Common myeloid progenitor, CD34-positive (primary cell): ENCODE results near the gene TMPRSS15. TPM values are rescaled to one million over a fixed set of nuclear protein-coding genes. Genes with fewer than 3 reads are reported as not detected.

Experiments
- CTCF ChIA-PET: fragments of 350-600 bp; sonication (Branson Sonifier 250); formaldehyde crosslinking; loops from one replicate; lab custom pipeline; 2021; ENCODE audit warnings: antibody characterized with exemption; lab: Charles Lee
- POLR2A ChIA-PET: fragments of 350-600 bp; sonication (Branson Sonifier 250); formaldehyde crosslinking; loops from one replicate; lab custom pipeline; 2021; ENCODE audit warnings: antibody characterized with exemption; lab: Charles Lee
- DNase-seq, 3 donors: peaks; one replicate each; pipeline versions ENCODE4 v3.0.0 to v3.0.0-alpha.2; 2013
- H3K27ac ChIP-seq, 2 experiments: 1 replicate in 1 of 2; 2 replicates in 1 of 2; pipeline ENCODE4 v1.7.0; 2013; ENCODE audit warnings: inconsistent platforms in 2 of 2, low read length in 2 of 2, mild to moderate bottlenecking in 2 of 2, low read depth in 1 of 2, moderate library complexity in 1 of 2; ENCODE audit not compliant: severe bottlenecking in 2 of 2, insufficient read depth in 1 of 2, poor library complexity in 1 of 2
- H3K27me3 ChIP-seq, 5 experiments: replicated peaks in 2 of 5; 1 replicate in 3 of 5; 2 replicates in 2 of 5; pipeline versions ENCODE4 v1.6.1 to v1.7.0; 2013; ENCODE audit warnings: low read length in 4 of 5, mild to moderate bottlenecking in 2 of 5, moderate library complexity in 2 of 5, inconsistent platforms in 1 of 5; ENCODE audit not compliant: insufficient read depth in 5 of 5, control insufficient read depth in 4 of 5
- H3K36me3 ChIP-seq, 4 experiments: 1 replicate in 2 of 4; 2 replicates in 2 of 4; pipeline versions ENCODE4 v1.6.1 to v1.7.0; 2013; ENCODE audit warnings: low read length in 3 of 4, control low read depth in 1 of 4, mild to moderate bottlenecking in 1 of 4; ENCODE audit not compliant: control insufficient read depth in 4 of 4, insufficient read depth in 4 of 4
- H3K4me1 ChIP-seq, 4 experiments: 1 replicate in 3 of 4; 2 replicates in 1 of 4; pipeline versions ENCODE4 v1.6.1 to v1.7.1; 2013; ENCODE audit warnings: low read length in 3 of 4, mild to moderate bottlenecking in 3 of 4, control low read depth in 1 of 4, inconsistent platforms in 1 of 4, moderate library complexity in 1 of 4; ENCODE audit not compliant: control insufficient read depth in 4 of 4, insufficient read depth in 4 of 4; ENCODE audit errors: control extremely low read depth in 1 of 4
- H3K4me3 ChIP-seq, 7 experiments: 1 replicate in 4 of 7; 2 replicates in 3 of 7; pipeline versions ENCODE4 v1.5.1 to v1.7.0; 2013; ENCODE audit warnings: mild to moderate bottlenecking in 7 of 7, low read length in 6 of 7, moderate library complexity in 6 of 7, inconsistent platforms in 2 of 7, low read depth in 2 of 7, control low read depth in 1 of 7; ENCODE audit not compliant: insufficient read depth in 4 of 7, control insufficient read depth in 1 of 7; ENCODE audit errors: extremely low read depth in 1 of 7
- H3K9me3 ChIP-seq, 5 experiments: 1 replicate in 4 of 5; 2 replicates in 1 of 5; pipeline versions ENCODE4 v1.6.1 to v1.7.1; 2013; ENCODE audit warnings: low read length in 4 of 5, mild to moderate bottlenecking in 2 of 5, inconsistent platforms in 1 of 5, low read depth in 1 of 5, moderate library complexity in 1 of 5; ENCODE audit not compliant: control insufficient read depth in 4 of 5, insufficient read depth in 2 of 5; ENCODE audit errors: control extremely low read depth in 1 of 5
- WGBS: methylation state at CpG from one replicate; pipeline ENCODE4 v1.1.5; 2013; ENCODE audit not compliant: insufficient coverage; 5-methylcytosine and 5-hydroxymethylcytosine counted together
- polyA plus RNA-seq: library from polyadenylated mRNA; unstranded; fragments of 120-200 nt; gene quantifications from one replicate; pipeline ENCODE4 v1.2.1, GENCODE V29; 2013

Gene TMPRSS15
- not detected for polyA plus RNA-seq

DNA sequence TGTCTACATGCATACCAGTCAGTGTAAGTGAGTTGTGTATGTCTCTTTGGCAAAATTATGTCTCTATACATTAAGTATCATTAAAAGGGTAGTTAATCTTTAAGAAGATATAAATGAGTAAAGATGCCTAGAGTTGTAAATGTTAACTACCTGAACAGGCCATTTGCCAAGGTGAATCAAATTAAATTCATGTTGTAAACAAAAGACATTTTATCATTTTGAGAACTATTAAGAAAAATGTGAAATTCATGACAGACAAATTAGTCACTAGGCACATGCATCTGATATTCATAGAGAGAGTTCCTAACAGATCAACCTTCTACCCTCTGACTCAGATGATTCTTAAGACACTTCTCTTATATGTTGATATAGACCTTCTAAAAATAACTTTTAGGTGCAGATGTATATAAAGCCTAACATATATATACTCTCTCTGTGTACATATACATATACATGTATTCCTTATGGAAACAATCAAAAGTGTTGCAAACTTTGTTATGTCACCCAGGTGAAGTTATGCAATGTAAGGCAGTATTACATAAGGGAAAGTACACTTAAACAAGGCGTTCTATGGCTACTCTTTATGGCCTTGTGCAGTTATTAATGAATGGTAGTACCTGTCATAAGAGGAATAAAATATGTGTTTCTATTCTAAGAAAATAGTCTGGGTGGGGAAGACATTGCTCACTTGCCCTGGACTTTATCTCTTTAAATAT, at the start of gene TMPRSS15:
TSS of gene TMPRSS15 (minus strand) at position 51 of the 716 bp plus-strand sequence. CDS start 163 bp downstream, outside the sequence.
- Histone ChIP-seq H3K36me3 (no peaks in the 10 kb centered on the region), H3K9me3 (peaks cover 0 to 7% (median 0%) of the 10 kb centered on the region in 5 experiments), H3K4me3 (no peak within 1 kb of the TSS), H3K4me1 (no peaks in the 10 kb centered on the region), H3K27ac (no peak within 1 kb of the TSS), H3K27me3 (no peaks in the 10 kb centered on the region)
- 100% methylated on average over 1 of the region's 1 CpG for WGBS
- CTCF ChIA-PET: interaction anchor here (1.5 kb wide), 1 partner anchor 8 kb away, joined by 3 read pairs; no protein-coding TSS in a partner anchor
- DNase-seq: no peak
- POLR2A ChIA-PET: no interaction called here

DNA sequence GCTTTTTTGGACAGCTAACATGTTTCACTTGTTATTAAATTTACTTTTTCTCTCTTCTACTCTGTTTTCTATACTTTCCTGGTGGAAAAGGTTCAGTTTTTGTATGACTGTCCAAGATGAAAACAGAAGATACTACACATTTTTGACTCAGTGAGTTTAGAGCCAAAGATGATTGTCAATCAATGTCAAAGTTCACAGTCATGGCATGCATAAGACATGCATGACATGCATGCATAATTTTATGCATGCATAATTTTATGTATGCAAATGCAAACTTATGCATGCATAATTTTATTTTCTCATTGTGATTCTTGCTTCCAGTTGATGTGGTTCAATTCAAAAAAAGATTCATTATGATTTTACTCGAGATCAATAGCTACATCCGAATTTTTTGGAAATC, 48.1 kb upstream of the TMPRSS15 start:
- Histone ChIP-seq H3K4me3 (no peak overlapping the region), H3K36me3 (no peaks in the 10 kb centered on the region), H3K27me3 (no peaks in the 10 kb centered on the region), H3K27ac (no peak overlapping the region), H3K4me1 (peaks cover 0 to 2% (median 0%) of the 10 kb centered on the region in 4 experiments), H3K9me3 (peaks cover 0 to 5% (median 4%) of the 10 kb centered on the region in 5 experiments)
- no peak for DNase-seq
- no CpG with 5 or more reads among the region's 2 CpGs for WGBS
- CTCF ChIA-PET: interaction anchor here (1.4 kb wide), 1 partner anchor 17 kb away, joined by 3 read pairs; no protein-coding TSS in a partner anchor
- POLR2A ChIA-PET: no interaction called here

DNA sequence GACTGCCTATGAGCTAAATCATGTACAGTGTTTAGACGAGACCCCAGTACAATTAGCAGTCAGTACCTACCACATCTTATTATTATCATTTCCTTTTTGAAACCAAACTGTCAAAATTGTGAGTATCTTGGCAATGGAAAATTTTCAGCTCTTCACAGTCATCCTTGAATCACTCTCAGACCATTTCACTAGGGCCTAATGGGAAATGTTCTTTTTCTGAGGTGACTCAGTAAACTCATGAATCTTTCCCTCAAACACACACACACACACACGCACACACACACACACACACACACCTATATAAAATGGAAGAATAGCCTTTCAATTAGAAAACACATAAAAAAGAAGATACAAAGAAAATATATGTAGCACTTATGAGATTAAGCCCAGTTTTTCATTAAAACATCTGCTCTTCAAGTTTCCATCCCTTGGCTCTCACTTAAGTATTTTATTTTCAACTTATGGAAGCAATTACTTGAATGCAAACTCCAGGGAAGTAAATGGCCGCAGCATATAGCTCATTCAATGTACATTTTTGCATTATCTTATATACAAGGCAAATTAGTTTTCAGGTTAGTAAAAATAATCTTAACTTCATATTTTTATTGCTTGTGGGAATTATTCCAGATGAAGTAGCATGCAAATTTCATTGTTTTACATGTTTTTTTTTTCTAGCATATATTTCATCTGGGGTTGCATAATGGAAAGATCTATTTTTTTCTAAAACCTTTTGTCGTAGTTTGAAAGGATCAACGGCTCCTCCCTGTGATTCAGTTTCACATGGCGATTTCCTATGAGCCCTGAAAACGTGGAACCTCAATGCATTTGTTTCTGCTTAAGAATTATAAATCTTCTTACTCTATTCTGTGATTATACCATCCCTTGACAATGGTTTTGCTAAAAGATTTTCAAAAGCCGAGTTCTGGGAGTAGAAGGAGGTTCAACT, 46.3 kb upstream of the TMPRSS15 start:
- H3K4me3 ChIP-seq: no peak overlapping the region
- H3K27ac ChIP-seq: no peak overlapping the region
- H3K4me1 ChIP-seq: peaks cover 0 to 2% (median 0%) of the 10 kb centered on the region in 4 experiments
- ChIA-PET CTCF (interaction anchor here (1.5 kb wide), 1 partner anchor 29 kb away, joined by 5 read pairs; no protein-coding TSS in a partner anchor), POLR2A (no interaction called here)
- H3K9me3 ChIP-seq: peaks cover 0 to 5% (median 4%) of the 10 kb centered on the region in 5 experiments
- no peaks in the 10 kb centered on the region for H3K36me3 ChIP-seq
- no peaks in the 10 kb centered on the region for H3K27me3 ChIP-seq
- peak in 1 of 3 donors; percentile 6 for DNase-seq
- WGBS: 90% methylated on average over 5 of the region's 8 CpGs

DNA sequence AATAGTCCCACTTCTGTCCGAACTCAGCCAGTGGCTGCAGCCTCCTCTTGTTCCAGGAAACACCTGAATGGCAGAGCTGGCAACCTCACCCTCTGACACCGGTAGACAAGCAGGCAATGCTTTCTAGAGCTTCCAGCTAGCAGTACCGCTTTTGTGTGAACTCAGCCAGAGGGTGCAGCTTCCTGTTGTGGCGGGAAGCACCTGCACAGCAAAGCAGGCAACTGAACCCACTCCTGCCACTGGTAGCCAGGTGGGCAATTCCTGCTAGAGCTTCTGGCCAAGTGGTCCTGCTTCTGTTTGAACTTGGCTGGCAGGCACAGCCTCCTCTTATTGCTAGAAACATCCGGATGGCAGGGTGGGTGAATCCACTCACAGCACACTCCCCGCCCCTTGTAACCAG, 40.1 kb upstream of the TMPRSS15 start:
- H3K4me3 ChIP-seq: no peak overlapping the region
- CTCF ChIA-PET: no interaction called here
- peak overlapping the region in 1 of 2 experiments; percentile 50 for H3K27ac ChIP-seq
- no peaks in the 10 kb centered on the region for H3K36me3 ChIP-seq
- H3K27me3 ChIP-seq: no peaks in the 10 kb centered on the region
- POLR2A ChIA-PET: no interaction called here
- 7% methylated on average over 6 of the region's 6 CpGs for WGBS
- peaks cover 0 to 5% (median 4%) of the 10 kb centered on the region in 5 experiments for H3K9me3 ChIP-seq
- peak; percentile 74 to 97 (median 94) for DNase-seq
- peaks cover 0 to 11% (median 10%) of the 10 kb centered on the region in 4 experiments for H3K4me1 ChIP-seq

DNA sequence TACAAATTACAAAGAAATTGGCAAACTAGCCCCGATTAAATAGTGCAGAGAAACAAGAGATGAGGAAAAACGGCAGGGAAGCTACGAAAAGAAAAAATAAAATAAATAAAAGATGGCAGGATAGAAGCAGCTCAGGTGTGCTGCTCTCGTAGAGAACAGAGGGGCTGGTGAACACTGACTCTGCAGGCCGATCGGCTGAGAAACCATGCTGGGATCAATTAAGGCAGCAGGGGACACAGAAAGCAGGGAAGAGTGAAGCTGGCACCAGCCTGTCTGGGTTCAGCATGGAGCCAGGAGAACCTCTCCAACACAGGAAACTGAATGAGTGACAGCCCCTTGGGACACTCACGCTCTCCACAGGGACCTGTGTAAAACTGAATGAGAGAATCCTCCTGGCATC, 39.5 kb upstream of the TMPRSS15 start:
- Histone ChIP-seq H3K4me3 (no peak overlapping the region), H3K36me3 (no peaks in the 10 kb centered on the region), H3K4me1 (peaks cover 0 to 11% (median 10%) of the 10 kb centered on the region in 4 experiments), H3K27ac (no peak overlapping the region), H3K9me3 (peaks cover 0 to 5% (median 4%) of the 10 kb centered on the region in 5 experiments), H3K27me3 (no peaks in the 10 kb centered on the region)
- 94% methylated on average over 7 of the region's 7 CpGs for WGBS
- ChIA-PET POLR2A (no interaction called here), CTCF (no interaction called here)
- DNase-seq: no peak

DNA sequence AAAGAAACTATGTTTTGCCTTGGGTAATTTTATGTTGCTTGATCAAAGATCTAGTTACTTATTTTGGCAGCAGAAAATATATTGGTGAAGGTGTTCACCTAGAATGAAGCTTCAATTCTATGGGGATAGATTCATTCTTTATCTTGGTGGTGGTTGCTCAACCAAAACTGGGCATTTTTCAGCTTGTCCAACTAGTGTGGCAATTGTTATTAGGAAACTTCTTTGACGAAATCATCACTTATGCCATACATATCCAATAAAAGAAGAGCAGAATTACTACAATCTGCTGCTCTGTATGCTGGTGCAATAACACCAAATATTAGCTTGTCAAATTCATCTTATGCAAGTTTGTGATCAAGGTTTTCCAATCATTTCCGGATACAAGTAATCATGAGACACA, 26.8 kb upstream of the TMPRSS15 start:
- ChIA-PET CTCF (no interaction called here), POLR2A (no interaction called here)
- Histone ChIP-seq H3K27me3 (no peaks in the 10 kb centered on the region), H3K27ac (no peak overlapping the region), H3K9me3 (no peaks in the 10 kb centered on the region), H3K36me3 (no peaks in the 10 kb centered on the region), H3K4me1 (no peaks in the 10 kb centered on the region), H3K4me3 (no peak overlapping the region)
- DNase-seq: no peak
- WGBS: 100% methylated on average over 2 of the region's 2 CpGs
